BLaER1 (cell line): ENCODE results near the gene SIAH2.

Source experiments
- H3K27ac ChIP-seq: shearing (Covaris generic); formaldehyde crosslinking; 2 replicates; pipeline ENCODE4 v1.8.1; 2022
- H3K27me3 ChIP-seq: shearing (Covaris generic); formaldehyde crosslinking; 2 replicates; pipeline ENCODE4 v1.8.1; 2022
- H3K36me3 ChIP-seq: shearing (Covaris generic); formaldehyde crosslinking; 2 replicates; pipeline ENCODE4 v1.8.1; 2022
- H3K4me1 ChIP-seq: shearing (Covaris generic); formaldehyde crosslinking; 2 replicates; pipeline ENCODE4 v1.8.1; 2022
- H3K4me2 ChIP-seq: shearing (Covaris generic); formaldehyde crosslinking; 2 replicates; pipeline ENCODE4 v1.8.1; 2022
- H3K4me3 ChIP-seq: shearing (Covaris generic); formaldehyde crosslinking; 2 replicates; pipeline ENCODE4 v1.8.1; 2022
- H3K9ac ChIP-seq: shearing (Covaris generic); formaldehyde crosslinking; 2 replicates; pipeline ENCODE4 v1.8.1; 2022
- H3K9me3 ChIP-seq: shearing (Covaris generic); formaldehyde crosslinking; 2 replicates; pipeline ENCODE4 v1.8.1; 2022
- H4K20me1 ChIP-seq: shearing (Covaris generic); formaldehyde crosslinking; 2 replicates; pipeline ENCODE4 v1.8.1; 2022
- Cebpa-rat ChIP-seq: shearing (Covaris generic); IDR thresholded peaks from 2 replicates; pipeline ENCODE4 v1.8.1; 2022

The SIAH2 gene

DNA sequence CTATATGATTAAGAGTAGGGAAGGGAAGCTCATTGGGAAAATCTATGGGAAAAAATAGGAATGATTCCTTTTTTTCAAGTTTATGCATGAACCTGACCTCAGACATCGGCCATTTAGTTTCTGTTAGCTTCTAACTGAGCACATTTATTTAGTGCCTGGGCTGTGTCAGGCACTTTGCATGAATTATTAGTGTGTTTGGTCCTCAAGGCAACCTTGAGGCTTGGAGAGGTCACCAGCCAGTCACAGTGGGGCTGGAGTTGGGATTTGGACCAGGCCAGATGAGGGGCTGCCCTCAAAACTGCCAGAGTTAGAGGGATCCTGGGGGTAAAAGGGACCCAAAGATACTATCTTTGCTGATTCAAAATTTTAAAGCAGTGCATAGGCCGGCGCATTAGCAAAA, 8.1 kb downstream of the SIAH2 start:
- H3K4me1 ChIP-seq, result peaks cover 67% of the 10 kb centered on the region
- H4K20me1 ChIP-seq, result peaks cover 100% of the 10 kb centered on the region
- H3K4me3 ChIP-seq, result no peak overlapping the region
- no peak for TF ChIP-seq Cebpa-rat
- H3K36me3 ChIP-seq, result peaks cover 92% of the 10 kb centered on the region
- H3K4me2 ChIP-seq, result no peak overlapping the region
- H3K9ac ChIP-seq, result no peak overlapping the region
- peaks cover 12% of the 10 kb centered on the region; the same call in 1 of the 2 replicates for H3K9me3 ChIP-seq
- H3K27ac ChIP-seq, result no peak overlapping the region
- H3K27me3 ChIP-seq, result no peaks in the 10 kb centered on the region

DNA sequence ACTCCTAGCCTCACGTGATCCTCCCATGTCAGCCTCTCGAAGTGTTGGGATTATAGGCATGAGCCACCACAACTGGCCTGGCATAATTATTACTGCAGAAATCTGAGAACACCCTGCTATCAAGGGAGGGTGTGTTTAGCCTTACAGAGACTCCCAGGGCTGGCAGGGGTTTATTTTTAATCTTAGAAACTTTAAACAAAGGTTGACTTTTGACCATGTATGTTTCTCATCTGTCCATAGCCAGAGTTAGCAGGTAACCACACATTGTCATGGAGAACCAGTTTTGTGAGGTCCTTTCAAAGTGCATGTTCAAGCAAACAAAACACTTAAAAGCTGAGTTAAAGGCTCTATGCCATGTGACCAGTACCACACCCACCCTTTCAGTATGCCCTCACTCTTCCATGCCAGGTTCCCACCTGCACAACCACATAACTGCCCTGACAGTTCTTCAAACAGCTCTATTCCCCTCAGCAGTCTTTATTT, 11.1 kb downstream of the SIAH2 start:
- Histone ChIP-seq H3K4me3 (no peak overlapping the region), H3K9ac (no peak overlapping the region), H3K27ac (peak overlapping the region; percentile 5; the same call in 1 of the 2 replicates), H3K4me2 (no peak overlapping the region), H3K4me1 (peaks cover 72% of the 10 kb centered on the region), H3K36me3 (peaks cover 66% of the 10 kb centered on the region), H3K27me3 (no peaks in the 10 kb centered on the region), H4K20me1 (peaks cover 100% of the 10 kb centered on the region), H3K9me3 (peaks cover 8% of the 10 kb centered on the region; the same call in 1 of the 2 replicates)
- no peak for TF ChIP-seq Cebpa-rat

GRCh38 chr3:150749255-150749654, 13.7 kb downstream of the SIAH2 start:
- no peaks in the 10 kb centered on the region for H3K9me3 ChIP-seq
- no peaks in the 10 kb centered on the region for H3K27me3 ChIP-seq
- no peak for TF ChIP-seq Cebpa-rat
- H3K4me3 ChIP-seq, result no peak overlapping the region
- peaks cover 52% of the 10 kb centered on the region for H3K36me3 ChIP-seq
- H4K20me1 ChIP-seq, result peaks cover 100% of the 10 kb centered on the region
- peak overlapping the region; percentile 83 for H3K4me2 ChIP-seq
- 0 out of 2 replicates have a peak overlapping the region, but pooled peaks have one; percentile 5 for H3K9ac ChIP-seq
- no peak overlapping the region for H3K27ac ChIP-seq
- H3K4me1 ChIP-seq, result peaks cover 93% of the 10 kb centered on the region

DNA sequence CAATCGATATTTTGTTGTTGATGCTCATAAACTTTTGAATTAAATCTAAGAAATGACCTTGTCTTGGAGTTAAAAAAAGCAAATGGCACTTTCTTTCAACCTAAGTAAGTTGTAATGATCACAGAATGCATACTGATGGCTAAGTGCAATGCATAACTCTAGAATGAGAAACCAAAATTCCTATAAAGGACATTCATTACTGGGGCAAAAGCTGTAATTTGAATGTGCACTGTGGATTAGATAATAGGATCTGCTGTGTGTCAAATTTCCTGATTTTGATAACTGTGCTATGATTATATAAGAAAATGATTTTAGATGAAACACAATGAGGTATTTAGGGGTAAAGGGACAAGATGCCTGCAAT, 14.3 kb downstream of the SIAH2 start:
- H4K20me1 ChIP-seq, result peaks cover 100% of the 10 kb centered on the region

GRCh38 chr3:150747886-150748683, 14.9 kb downstream of the SIAH2 start:
- H3K36me3 ChIP-seq, result peaks cover 41% of the 10 kb centered on the region
- no peak for TF ChIP-seq Cebpa-rat
- H3K4me1 ChIP-seq, result peaks cover 100% of the 10 kb centered on the region
- no peak overlapping the region for H3K9ac ChIP-seq
- peak overlapping the region; percentile 5 for H3K27ac ChIP-seq
- H3K27me3 ChIP-seq, result no peaks in the 10 kb centered on the region
- H3K9me3 ChIP-seq, result no peaks in the 10 kb centered on the region
- peaks cover 100% of the 10 kb centered on the region for H4K20me1 ChIP-seq
- H3K4me2 ChIP-seq, result peak overlapping the region; percentile 83
- H3K4me3 ChIP-seq, result 0 out of 2 replicates have a peak overlapping the region, but pooled peaks have one; percentile 27

More for the DNA sequence above, 14.3 kb downstream of the SIAH2 start:
- Histone ChIP-seq H3K9ac (no peak overlapping the region), H3K27me3 (no peaks in the 10 kb centered on the region), H3K27ac (peak overlapping the region; percentile 5; the same call in 1 of the 2 replicates), H3K9me3 (no peaks in the 10 kb centered on the region), H3K36me3 (peaks cover 46% of the 10 kb centered on the region), H3K4me1 (peaks cover 99% of the 10 kb centered on the region), H3K4me3 (no peak overlapping the region), H3K4me2 (peak overlapping the region; percentile 83)
- TF ChIP-seq Cebpa-rat, result no peak

- H3K27ac ChIP-seq, result peak overlapping the region; percentile 70
- H3K4me3 ChIP-seq, result peak overlapping the region; percentile 27; the same call in 1 of the 2 replicates
- no peaks in the 10 kb centered on the region for H3K9me3 ChIP-seq
- peak overlapping the region; percentile 83 for H3K4me2 ChIP-seq
- peak overlapping the region; percentile 54; the same call in 1 of the 2 replicates for H3K9ac ChIP-seq
- TF ChIP-seq Cebpa-rat, result no peak
- H3K27me3 ChIP-seq, result no peaks in the 10 kb centered on the region
- H3K4me1 ChIP-seq, result peaks cover 100% of the 10 kb centered on the region
- H4K20me1 ChIP-seq, result peaks cover 100% of the 10 kb centered on the region
- peaks cover 36% of the 10 kb centered on the region for H3K36me3 ChIP-seq
Observed at GRCh38 chr3:150746791-150747590, 16.0 kb downstream of the SIAH2 start.

- peak overlapping the region; percentile 83 for H3K4me2 ChIP-seq
Observed at GRCh38 chr3:150745832-150746231, 17.1 kb downstream of the SIAH2 start.

DNA sequence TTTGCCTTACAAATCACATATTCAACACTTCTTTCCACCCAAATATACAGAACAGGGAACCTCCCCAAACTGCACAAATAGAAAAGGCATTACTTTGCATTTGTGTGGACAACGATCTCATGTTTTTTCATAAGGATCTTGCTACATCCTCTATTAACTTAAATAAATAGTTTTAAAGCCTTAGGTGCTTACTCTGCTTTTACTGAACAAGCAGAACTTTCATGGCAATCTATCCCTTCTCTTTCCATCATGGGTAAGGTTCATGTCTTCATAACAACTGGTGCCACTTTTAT, 18.1 kb downstream of the SIAH2 start:
- peak overlapping the region; percentile 92 for H3K4me2 ChIP-seq
- H3K36me3 ChIP-seq, result peaks cover 39% of the 10 kb centered on the region
- peak overlapping the region; percentile 4 for H3K27ac ChIP-seq
- H3K27me3 ChIP-seq, result no peaks in the 10 kb centered on the region
- H3K4me1 ChIP-seq, result peaks cover 100% of the 10 kb centered on the region
- no peak overlapping the region for H3K4me3 ChIP-seq
- peaks cover 99% of the 10 kb centered on the region for H4K20me1 ChIP-seq
- TF ChIP-seq Cebpa-rat, result no peak
- no peak overlapping the region for H3K9ac ChIP-seq
- H3K9me3 ChIP-seq, result no peaks in the 10 kb centered on the region

More at GRCh38 chr3:150745832-150746231, 17.1 kb downstream of the SIAH2 start:
- no peak overlapping the region; the same call in 1 of the 2 replicates for H3K27ac ChIP-seq
- no peak overlapping the region for H3K4me3 ChIP-seq
- peaks cover 36% of the 10 kb centered on the region for H3K36me3 ChIP-seq
- no peak overlapping the region for H3K9ac ChIP-seq
- no peaks in the 10 kb centered on the region for H3K9me3 ChIP-seq
- TF ChIP-seq Cebpa-rat, result no peak
- peaks cover 100% of the 10 kb centered on the region for H3K4me1 ChIP-seq
- no peaks in the 10 kb centered on the region for H3K27me3 ChIP-seq
- H4K20me1 ChIP-seq, result peaks cover 100% of the 10 kb centered on the region

GRCh38 chr3:150744041-150744918, 18.7 kb downstream of the SIAH2 start:
- TF ChIP-seq Cebpa-rat, result no peak
- peak overlapping the region; percentile 70; the same call in 1 of the 2 replicates for H3K9ac ChIP-seq
- no peaks in the 10 kb centered on the region for H3K27me3 ChIP-seq
- peaks cover 100% of the 10 kb centered on the region for H3K4me1 ChIP-seq
- peak overlapping the region; percentile 73; the same call in 1 of the 2 replicates for H3K27ac ChIP-seq
- H4K20me1 ChIP-seq, result peaks cover 96% of the 10 kb centered on the region
- H3K4me2 ChIP-seq, result peak overlapping the region; percentile 92
- no peaks in the 10 kb centered on the region for H3K9me3 ChIP-seq
- H3K36me3 ChIP-seq, result peaks cover 40% of the 10 kb centered on the region
- H3K4me3 ChIP-seq, result peak overlapping the region; percentile 36; the same call in 1 of the 2 replicates
